GM12873 (cell line): ENCODE measurements around the gene SARDH.

ENCODE experiments used
- CTCF ChIP-seq: IDR thresholded peaks from 2 replicates; pipeline ENCODE4 v1.5.1; 2012; ENCODE audit warnings: low read depth, mild to moderate bottlenecking, moderate library complexity, low read length, control low read depth; ENCODE audit not compliant: insufficient read depth; ENCODE audit errors: missing control alignments

The SARDH gene

GRCh38 chr9:133635098-133635497 is 103.1 kb downstream of the SARDH start:
- no peak for TF ChIP-seq CTCF

GRCh38 chr9:133634081-133634691 is 104.0 kb downstream of the SARDH start:
- TF ChIP-seq CTCF, result no peak

GRCh38 chr9:133633681-133634080 is 104.5 kb downstream of the SARDH start:
- TF ChIP-seq CTCF, result no peak

GRCh38 chr9:133632806-133633680 is 105.1 kb downstream of the SARDH start:
- no peak for TF ChIP-seq CTCF

GRCh38 chr9:133631111-133631510 is 107.0 kb downstream of the SARDH start:
- no peak for TF ChIP-seq CTCF

- TF ChIP-seq CTCF, result no peak
Measured at GRCh38 chr9:133629221-133630110, 108.7 kb downstream of the SARDH start.

GRCh38 chr9:133628766-133629165 is 109.4 kb downstream of the SARDH start:
- TF ChIP-seq CTCF, result no peak
